Stimulated activated CD4-positive, alpha-beta T cell treated with anti-CD3 and anti-CD28 coated beads, Interleukin-1b, Interleukin-23, amount 100 ng/mL, for 4 hours (primary cell): ENCODE data around the gene C11orf91.
"Not testable (repeated sequence)": the region's sequence is repeated elsewhere in the genome, so short reads cannot be mapped to it uniquely, and the experiment has no call there.

Experiments
- DNase-seq, 2 donors: peaks; one replicate each; pipeline ENCODE4 v3.0.0-alpha.2; 2020; ENCODE audit warnings: low read depth in 2 of 2

The C11orf91 gene

DNA sequence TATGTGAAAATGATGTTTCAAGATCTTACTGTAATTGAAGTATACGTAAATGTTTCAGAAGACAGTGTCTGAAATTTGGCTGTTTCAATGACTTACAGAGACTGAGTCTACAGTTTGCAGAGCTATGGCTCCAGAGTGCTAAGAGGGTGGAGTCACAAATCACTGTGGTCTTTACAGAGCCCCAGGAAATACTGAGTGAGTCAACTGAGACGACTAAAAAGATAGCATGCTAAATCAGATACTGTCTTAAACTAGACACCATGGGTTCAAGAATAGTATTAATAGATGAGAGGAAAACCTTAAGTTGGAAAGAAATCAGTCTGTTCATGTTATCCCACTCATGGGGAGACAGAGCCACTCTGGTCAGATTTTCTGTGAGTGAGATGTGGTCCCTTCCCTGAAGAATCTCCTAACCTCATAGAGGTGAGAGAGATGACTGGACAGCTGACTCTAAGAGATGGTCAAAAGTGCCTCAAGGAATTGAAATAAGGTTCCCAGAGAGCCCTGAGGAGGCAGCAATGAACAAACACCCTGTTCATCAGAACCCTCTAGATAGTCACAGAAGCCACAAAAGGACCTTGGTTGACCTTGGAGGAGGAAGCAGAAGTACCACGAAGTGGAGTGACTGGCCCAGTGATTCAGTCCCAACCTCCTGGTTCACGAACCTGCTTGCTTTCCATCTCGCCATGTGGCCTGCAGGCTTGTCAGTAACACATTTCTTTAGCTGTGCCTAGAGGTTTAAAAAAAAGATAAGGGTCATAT is 30.2 kb downstream of the C11orf91 start:
- no peak for DNase-seq

DNA sequence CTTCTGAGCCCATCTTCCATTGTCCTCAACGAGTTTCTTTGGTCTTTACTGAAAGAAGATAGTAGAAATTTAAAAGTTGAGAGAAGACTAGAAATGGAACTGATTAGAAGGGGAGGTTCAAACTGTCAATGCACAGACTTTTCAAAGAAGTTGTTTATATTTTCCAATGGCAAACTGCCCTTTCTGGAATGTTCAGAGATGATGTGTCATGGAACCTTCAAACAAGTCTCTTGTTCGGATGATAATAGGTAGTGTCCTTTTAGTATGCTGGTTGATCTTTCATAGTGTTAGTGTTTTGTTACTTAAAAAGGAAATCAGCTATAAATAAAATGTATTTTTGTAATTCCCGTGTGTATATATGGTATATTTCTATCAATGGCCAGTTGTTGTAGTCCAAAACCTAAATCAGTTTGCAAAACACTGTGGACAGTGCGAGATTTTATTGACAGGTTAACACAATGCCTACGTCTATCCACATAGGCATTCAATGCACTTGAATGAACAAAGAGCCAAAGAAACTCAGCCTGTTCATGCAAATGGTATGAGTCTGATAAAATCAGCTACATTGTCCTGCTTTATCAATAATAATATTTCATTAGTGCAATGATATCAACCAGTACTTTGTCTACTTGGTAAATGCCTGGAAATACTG is 30.9 kb downstream of the C11orf91 start:
- DNase-seq = no peak

DNA sequence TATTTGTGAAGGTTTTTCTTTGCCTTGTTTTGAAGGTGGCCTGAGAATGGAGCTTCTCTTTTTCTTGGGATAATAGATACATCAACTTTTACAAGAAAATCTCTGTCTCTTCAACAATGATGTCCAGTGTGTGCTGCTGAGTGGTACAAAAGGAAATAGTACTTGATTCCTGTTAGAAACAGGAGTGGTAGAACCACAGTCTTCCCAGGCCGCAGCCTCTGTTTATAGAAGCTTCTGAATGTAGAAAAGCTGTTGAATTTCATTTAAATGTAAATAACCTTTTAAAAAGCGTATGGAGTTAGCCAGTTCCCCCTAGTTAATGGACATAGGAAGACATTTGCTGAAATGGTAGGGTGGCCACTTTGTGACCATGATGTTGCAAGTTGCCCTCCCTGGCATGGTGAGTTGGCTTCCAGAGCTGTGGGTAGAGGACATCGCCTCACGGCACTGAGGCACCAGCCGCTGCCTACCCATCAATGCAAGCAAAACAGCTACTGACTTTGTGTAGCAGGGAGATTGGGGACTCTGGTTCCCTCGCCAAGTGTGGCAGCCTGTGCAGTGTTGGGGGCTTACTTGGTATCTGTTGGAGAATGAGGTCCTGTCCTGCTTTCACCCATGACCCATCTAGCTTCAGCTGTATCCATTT is 31.6 kb downstream of the C11orf91 start:
- DNase-seq = no peak

DNA sequence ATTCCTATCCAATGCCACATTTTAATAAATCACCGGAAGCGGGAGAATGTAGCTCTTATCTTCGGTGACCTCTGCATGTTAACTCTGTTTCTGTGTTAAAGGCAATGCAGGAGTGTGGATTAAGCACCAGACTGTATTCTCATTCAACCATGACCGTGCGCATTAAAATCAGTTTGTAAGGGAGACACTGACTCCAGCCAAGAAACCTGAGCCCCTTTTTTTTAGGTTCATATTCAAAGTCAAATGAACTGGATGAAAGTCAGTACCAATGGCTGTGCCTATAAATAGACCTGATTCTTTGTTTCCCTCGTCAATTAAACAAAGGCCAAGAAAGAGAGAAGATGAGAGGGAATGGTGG is 32.2 kb downstream of the C11orf91 start:
- no peak for DNase-seq

DNA sequence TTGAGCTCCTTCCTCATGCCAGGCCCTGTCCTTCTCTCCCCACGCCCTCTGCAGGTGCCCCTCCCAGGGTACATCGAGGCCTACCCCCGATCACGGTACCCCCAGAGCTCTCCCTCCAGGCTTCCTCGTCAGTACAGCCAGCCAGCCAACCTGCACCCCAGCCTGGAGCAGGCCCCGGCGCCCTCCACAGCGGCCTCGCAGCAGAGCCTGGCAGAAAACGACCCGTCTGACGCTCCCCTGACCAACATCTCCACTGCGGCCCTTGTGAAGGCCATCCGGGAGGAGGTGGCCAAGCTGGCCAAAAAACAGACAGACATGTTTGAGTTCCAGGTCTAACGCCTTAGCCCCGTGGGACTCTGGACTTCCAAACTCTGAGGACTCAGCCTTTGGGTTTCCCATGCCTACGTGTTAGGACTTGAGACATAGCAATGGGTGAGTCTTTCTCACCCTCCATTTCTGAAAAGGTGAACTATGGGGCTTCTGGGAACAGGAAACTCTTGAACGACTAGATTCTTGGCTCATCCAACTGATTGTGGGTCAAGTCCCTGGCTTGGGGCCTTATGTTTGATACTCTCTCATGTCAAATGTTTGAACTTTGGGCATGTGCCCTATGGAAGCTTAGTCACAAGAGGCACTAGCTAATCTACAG is 32.7 kb downstream of the C11orf91 start:
- DNase-seq = no peak

DNA sequence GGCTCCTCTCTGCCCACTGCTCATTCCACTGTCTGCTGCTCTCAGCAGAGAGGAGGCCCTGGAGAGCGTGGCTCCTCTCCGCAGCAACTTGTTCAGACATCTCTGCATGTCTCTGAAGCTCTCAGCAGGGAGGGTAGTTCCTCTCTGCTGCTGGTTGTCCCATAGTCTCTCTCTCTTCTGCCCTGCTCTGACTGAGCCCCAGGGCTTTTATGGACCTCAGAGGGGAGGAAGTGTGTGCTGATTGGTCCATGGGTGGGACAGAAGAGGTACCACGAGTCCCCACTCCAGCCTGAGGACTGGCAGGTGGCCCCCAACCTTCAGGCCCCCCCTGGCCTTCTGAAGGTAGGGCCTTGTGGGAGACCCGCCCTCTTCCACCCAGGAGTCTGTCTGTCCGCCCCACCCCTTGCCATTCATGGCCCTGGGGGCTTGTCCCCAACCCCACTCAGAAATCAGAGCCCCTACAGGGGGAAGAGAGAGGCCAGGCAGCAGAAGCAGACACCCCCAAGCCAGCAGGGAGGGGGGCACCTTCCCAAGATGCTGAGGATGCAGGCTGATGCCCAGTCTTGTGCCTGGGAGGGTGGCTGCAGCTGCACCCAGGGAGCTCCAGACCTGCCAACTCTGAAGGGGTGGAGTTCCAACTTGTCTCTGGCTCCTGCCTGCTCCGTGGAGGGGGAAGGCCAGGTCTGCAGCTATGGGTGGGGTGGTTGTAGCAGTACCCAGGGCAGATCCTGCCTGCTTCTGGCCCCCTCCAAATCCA is 35.1 kb downstream of the C11orf91 start:
- no peak for DNase-seq

DNA sequence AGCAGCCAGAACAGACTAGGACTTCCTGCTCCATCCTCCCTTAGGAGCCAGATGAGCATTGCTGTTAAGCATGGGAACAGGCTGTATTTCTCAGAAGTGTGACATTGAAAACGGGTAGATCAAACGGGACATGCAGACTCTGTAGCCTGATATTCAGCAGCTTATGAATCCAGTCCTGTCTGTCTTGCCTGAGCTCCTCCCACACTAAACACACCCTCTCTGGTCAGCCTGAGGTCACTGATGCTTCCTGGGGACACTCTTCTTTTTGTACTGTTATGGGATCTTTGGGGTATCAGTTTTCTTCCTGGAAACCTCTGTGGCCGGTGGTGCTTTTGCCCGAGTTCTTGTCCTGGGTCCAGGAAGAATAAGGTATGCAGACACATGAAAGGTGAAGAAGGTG is 35.8 kb downstream of the C11orf91 start:
- DNase-seq = no peak

DNA sequence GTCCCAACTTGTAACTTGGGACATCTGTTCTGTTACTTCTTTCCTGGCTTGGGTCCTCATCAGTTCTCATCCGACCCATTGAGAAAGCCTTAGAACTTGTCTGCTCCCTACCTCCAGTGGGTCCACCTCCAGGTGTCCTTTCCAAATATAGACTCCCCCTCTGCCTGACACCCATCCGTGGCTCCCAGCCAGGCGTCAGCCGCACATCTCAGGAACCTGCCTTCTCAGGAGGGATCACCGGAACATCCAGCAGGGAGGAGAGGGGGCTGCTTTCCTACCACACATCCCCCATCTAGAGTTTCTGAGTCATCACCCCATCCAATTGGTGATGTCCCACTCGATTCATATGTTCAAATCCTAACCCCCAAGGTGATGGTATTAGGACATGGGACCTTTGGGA is 36.5 kb downstream of the C11orf91 start:
- DNase-seq = no peak

DNA sequence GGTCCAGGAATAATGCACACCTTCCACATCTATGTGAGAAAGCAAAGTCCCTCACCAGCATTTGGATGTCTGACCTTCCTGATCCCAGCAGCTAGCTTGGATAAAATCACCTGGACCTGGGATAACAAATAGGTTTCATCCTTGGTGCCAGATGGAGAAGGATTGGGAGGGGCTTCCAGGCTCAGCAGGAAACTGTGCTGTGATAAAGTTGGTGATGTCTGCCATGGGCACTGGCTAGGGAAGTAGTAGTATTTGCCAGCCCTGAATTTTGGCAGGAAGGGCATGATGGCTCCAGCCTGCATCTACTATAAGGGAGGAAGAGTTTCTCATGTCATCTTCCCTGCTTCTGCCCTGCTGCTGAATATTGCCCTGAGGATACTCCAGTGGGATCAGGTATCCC is 37.5 kb downstream of the C11orf91 start:
- no peak for DNase-seq

DNA sequence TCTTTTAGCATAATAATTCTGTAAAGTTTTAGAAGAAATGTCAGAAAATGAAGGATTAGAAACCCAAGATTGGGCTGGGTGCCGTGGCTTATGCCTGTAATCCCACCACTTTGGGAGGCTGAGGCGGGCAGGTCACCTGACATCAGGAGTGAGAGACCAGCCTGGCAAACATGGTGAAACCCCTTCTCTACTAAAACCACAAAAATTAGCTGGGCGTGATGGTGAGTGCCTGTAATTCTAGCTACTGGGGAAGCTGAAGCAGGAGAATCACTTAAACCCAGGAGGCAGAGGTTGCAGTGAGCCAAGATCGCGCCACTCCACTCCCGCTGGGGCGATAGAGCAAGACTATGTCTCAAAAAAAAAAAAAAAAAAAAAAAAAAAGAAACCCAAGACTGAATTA is 39.1 kb downstream of the C11orf91 start:
- DNase-seq = not testable (repeated sequence)

DNA sequence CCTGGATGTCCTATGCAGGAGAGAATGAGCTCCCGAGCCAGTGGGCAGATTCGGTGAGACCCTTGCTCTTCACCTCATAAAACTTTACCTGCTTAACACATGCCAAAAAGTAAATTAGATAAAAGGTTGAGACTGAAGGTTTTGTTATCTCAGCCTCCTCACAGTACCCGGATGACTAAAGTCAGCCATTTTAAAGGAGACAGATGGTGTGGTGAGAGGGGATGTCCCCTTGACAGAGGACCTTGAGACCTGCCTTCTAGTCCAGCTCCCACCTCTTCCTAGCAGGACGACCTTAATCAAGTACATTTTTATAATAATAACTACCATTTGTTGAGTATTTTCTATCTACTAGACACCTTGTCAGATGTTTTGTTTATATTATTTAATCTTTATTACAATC is 39.7 kb downstream of the C11orf91 start:
- DNase-seq = no peak

DNA sequence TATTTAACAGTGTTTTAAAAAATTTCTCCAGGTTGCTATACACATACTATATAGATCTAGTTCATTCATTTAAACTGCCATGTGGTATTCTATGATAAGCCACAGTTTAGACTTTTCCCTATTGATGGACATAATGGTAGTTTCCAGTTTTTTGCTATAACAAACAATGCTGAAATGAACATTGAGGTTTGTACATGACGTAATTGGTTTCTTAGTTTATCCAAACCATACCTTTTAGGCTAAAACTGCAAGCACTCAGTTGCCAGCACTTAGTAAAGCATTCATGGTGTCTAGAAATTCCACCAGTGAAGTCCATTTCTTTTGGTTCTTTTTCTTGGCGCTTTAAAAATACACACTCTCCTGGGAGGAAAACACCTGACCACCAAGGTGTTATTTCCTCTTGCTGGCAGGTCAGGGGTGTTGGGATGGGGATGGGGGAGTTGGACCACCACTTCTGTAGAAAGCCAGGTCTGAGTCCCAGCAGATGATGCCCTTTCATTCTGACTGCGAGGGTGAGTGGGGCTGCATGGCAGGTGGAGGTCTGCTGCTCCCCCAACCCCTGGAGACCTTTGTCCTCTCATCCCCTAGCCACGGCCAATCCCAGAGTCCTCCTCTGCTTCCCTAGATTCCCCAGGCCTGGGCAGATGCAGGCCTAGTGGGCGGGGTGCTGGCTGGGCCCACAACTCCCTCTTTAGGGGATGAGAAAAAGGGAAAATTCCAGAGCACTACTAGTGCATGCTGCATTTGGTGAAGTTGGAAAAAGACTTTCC is 41.1 kb downstream of the C11orf91 start:
- no peak for DNase-seq

DNA sequence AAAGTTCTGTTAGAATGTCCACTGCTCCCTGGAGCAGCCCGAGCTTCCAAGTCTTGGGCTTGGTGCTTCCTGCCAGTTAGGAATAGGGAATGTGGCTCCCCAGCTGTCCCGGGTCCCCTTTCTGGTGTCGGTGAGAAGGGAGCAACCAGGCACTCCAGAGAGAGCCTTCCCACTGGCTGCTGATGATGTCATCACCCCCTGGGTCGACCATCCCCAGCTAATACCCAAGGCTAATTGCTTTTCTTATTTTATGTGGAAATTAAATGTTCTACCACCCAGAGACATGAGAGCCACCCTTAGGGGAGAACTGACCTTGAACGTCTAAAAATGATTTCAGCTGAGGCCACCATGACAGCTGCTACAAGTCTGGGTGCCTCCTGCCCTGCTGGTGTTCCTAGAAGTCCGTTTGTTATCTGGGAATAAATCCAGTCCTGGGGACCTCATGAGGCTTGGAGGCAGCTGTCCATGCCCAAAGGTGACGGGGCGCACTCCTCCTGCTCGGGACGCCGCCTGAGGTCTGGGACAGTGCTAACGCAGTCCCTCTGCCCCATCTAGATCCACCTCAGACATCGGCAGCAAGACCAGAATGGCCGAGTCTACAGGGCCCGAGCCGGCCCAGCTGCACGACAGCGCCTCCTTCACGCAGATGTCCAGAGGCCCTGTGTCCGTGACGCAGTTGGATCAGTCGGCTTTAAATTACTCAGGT is 42.3 kb downstream of the C11orf91 start:
- no peak for DNase-seq

DNA sequence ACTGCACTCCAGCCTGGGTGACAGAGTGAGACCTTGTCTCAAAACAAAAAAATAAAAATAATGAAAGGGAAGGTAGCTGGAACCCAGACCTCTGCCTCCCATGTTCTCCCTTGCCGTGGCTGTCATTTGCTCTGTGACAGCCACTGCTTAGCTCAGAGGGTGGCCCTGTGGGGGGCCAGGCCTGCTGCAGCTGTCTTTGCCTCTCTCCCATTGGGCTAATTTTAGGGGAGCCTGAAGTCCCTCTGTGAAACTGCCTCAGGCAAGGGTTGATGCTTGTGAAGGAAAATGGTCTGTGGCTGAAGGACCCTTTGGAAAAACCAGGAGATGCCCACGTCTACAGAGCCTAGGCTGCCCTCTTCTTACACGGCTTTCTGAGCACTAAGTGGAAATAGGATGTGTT is 42.9 kb downstream of the C11orf91 start:
- DNase-seq = no peak

DNA sequence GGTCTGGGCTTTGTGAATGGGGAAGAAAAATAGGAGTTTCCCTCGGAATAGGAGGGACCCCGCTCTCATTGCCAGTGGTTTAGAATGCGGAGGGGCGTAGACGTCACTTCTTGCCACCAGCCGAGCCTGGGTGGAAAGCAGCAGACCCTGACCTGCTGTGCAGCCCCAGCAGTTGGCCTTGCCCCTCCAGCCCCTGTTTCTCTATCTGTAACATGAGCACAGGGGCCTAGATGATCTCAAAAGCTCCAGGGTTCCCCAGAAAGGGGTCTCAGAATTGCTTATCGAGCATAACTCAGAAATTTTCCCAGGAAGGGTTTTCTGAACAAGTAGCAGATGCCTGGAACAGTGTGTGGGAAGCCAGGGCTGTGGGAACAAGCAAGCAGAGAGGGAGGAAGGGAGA is 43.9 kb downstream of the C11orf91 start:
- DNase-seq = no peak

DNA sequence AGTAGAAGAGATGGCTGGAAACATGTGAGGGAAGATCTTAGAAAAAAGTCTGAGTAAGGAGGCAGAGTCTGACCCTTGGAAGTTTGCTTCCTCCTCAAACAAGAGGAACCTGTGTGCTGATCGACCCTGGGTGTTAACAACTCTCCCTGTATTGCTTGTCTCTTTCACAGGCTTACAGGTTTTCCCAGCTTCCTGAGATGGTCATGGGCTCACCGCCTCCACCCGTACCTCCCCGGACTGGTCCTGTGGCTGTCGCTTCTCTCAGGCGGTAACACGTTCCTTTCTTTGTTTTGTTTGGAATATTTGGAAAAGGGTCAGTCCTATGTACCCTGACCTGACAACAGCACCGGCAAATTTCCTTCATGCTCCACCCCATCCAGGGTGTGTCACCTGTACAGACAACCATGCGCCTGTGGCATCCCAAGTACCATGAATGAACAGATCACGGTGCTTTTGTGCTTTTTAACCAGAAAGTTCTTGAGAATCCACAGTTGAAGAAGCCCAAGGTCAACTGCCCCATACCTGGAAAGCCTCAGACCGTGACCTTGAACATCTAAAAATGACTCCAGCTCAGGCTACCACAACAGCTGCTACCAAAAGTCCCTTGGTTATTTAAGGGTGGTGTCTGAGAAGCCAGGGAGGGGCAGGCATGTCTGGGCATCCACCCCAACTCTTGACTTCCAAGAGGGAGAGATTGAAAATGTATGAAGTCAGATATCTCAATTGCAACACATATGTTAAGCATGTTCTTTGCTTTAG is 44.6 kb downstream of the C11orf91 start:
- DNase-seq = no peak

DNA sequence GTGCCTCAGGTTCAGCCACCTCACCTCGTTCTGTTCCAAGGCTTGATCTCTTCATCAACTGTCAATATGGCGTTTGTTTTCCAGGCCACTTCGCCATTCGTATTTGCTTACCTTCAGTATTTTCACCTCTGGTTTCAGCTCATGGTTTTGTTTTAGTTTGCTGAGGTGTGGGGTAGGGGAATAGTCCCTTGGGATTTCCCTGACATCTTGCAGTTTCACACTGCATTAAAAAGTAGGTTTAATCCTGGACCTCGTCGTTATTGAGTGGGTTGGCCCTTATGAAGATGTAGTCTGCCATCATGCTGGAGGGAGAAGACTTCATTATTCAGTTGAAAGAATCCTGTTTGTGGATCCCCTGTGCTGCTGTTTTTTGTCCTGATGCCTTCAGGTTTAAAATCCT is 46.0 kb downstream of the C11orf91 start:
- no peak for DNase-seq

DNA sequence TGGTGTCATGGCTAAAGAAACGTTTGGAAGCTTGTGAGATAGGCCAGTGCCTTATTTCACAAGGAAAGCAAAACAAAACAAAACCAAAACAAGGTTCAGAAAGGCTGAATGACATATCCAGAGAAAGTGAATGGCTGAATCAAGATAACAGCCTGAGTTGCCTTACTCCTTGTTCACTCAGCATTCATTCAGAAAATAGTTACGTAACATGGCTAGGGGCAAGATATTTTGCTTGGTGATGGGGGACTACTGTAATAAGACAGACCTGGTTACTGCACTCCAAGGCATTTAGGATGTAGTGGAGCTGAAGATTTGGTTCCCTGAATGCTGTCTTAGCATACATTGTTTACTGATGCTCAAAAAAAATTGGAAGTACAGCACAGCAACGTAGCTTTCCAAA is 47.7 kb downstream of the C11orf91 start:
- no peak for DNase-seq

DNA sequence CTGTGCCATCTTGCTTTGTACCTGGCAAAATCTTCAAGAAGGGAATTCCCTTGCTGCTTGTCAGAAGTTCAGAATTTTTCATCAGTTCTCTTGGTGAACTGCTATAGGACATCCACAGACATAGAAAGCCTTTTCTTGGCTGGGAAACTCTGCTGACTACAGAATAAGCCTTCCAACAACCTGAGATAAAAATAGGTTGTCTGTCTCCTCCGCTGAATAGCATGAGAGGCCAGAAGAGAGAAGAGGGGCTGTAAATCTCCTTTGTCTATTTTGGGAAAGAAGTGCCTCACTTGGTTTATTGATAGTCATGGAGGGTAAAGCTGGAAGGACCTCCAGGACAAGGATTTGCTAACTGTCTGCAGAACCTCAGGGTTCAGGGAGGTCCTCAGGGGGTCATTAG is 48.2 kb downstream of the C11orf91 start:
- DNase-seq = no peak

DNA sequence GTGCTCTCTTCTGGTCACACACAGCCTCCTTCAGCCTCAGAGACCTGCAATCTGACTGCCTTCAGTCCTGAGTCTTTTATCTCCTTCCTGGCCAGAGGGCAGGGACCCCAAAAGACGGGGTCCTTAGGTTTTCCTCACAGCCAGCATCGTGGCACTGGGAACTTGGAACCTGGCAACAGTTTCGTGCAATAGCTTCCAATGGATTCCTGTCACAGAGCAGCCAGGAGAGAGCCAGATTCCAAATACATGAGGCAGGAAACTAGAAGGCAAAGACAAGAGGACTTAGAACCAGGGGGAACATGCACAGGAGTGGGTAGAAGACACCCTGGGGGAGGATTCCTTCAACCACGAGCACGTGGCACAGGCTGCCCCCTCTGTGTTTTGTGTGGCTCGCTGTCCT is 48.6 kb downstream of the C11orf91 start:
- DNase-seq = no peak
